GM12865 (cell line): ENCODE measurements around the gene SLC18A3.

Experiments
- DNase-seq: peaks from one replicate; pipeline ENCODE4 v3.0.0; 2010; ENCODE audit warnings: low read depth
- H3K4me3 ChIP-seq: 2 replicates; pipeline ENCODE4 v1.5.1; 2011; ENCODE audit warnings: mild to moderate bottlenecking, low read depth, low read length, control low read depth
- CTCF ChIP-seq: IDR thresholded peaks from 2 replicates; pipeline ENCODE4 v1.5.1; 2011; ENCODE audit warnings: low read length, control low read depth, low read depth, inconsistent platforms; ENCODE audit not compliant: insufficient read depth; ENCODE audit errors: missing control alignments

SLC18A3 gene

GRCh38 chr10:49651917-49652316 is 41.8 kb downstream of the SLC18A3 start:
- no peak for TF ChIP-seq CTCF
- no peak overlapping the region for H3K4me3 ChIP-seq
- DNase-seq = no peak

- no peak for TF ChIP-seq CTCF
- no peak for DNase-seq
- H3K4me3 ChIP-seq = no peak overlapping the region
Measured at GRCh38 chr10:49652421-49653272, 42.5 kb downstream of the SLC18A3 start.

- no peak for DNase-seq
- no peak for TF ChIP-seq CTCF
- H3K4me3 ChIP-seq = no peak overlapping the region
Measured at GRCh38 chr10:49653273-49653929, 43.3 kb downstream of the SLC18A3 start.

GRCh38 chr10:49654036-49654693 is 44.1 kb downstream of the SLC18A3 start:
- H3K4me3 ChIP-seq = no peak overlapping the region
- no peak for DNase-seq
- TF ChIP-seq CTCF = no peak

GRCh38 chr10:49655099-49655498 is 45.0 kb downstream of the SLC18A3 start:
- TF ChIP-seq CTCF = no peak
- DNase-seq = no peak
- H3K4me3 ChIP-seq = no peak overlapping the region

- no peak for TF ChIP-seq CTCF
- H3K4me3 ChIP-seq = no peak overlapping the region
- DNase-seq = no peak
Measured at GRCh38 chr10:49656845-49657493, 46.9 kb downstream of the SLC18A3 start.
